WTC11 (cell line): ENCODE results near the gene MAP3K7. TPM values are rescaled to one million over a fixed set of nuclear protein-coding genes. Genes with fewer than 3 reads are reported as not detected.

ENCODE experiments used
- ATAC-seq: fragments of 200-7000 bp; cut with Tn5 transposase; 2 replicates; pipeline ENCODE4 v1.10.0; 2021; ENCODE audit warnings: mild to moderate bottlenecking, moderate library complexity
- CTCF ChIA-PET: fragments of 300-600 bp; sonication (Branson Sonifier 250); formaldehyde crosslinking; loops from one replicate; lab custom pipeline; 2021; ENCODE audit warnings: antibody characterized with exemption; lab: Charles Lee
- POLR2A ChIA-PET: fragments of 350-600 bp; sonication (Branson Sonifier 250); formaldehyde crosslinking; loops from one replicate; lab custom pipeline; 2021; ENCODE audit warnings: antibody characterized with exemption; lab: Charles Lee
- DNase-seq: peaks from one replicate; pipeline ENCODE4 v3.0.0; 2021; ENCODE audit warnings: low spot score
- H3K27ac Mint-ChIP-seq: 2 replicates; pipeline ENCODE4 v1.8.0; 2021; ENCODE audit warnings: mixed read lengths
- H3K27me3 Mint-ChIP-seq: 2 replicates; pipeline ENCODE4 v1.8.0; 2021; ENCODE audit warnings: low read depth, mild to moderate bottlenecking, moderate library complexity, mixed read lengths
- H3K36me3 Mint-ChIP-seq: 2 replicates; pipeline ENCODE4 v1.8.0; 2021; ENCODE audit warnings: mixed read lengths
- H3K4me1 Mint-ChIP-seq: 2 replicates; pipeline ENCODE4 v1.8.0; 2022; ENCODE audit warnings: mixed read lengths
- H3K4me3 Mint-ChIP-seq: 2 replicates; pipeline ENCODE4 v1.8.0; 2021; ENCODE audit warnings: mild to moderate bottlenecking, moderate library complexity, mixed read lengths
- H3K9me3 Mint-ChIP-seq: 2 replicates; pipeline ENCODE4 v1.8.0; 2021; ENCODE audit warnings: mixed read lengths
- ATF1 ChIP-seq: sonication (generic); formaldehyde crosslinking; IDR thresholded peaks from 2 replicates; pipeline ENCODE4 v1.8.1; 2023; ENCODE audit warnings: mild to moderate bottlenecking, moderate library complexity, missing genetic modification reagents
- EMX1 ChIP-seq: fragments of 250-450 bp; sonication (Bioruptor Pico); IDR thresholded peaks from 2 replicates; pipeline ENCODE4 v1.8.0; 2021; ENCODE audit warnings: mild to moderate bottlenecking
- ERG ChIP-seq: fragments of 250-450 bp; sonication (Bioruptor Pico); IDR thresholded peaks from 2 replicates; pipeline ENCODE4 v1.8.0; 2021; ENCODE audit warnings: mild to moderate bottlenecking
- ETV6 ChIP-seq: sonication (generic); formaldehyde crosslinking; IDR thresholded peaks from 2 replicates; pipeline ENCODE4 v1.8.1; 2022; ENCODE audit warnings: mild to moderate bottlenecking, missing genetic modification reagents
- GTF2I ChIP-seq: fragments of 250-450 bp; sonication (Bioruptor Pico); conservative IDR thresholded peaks from 2 replicates; pipeline ENCODE4 v1.4.0; 2021; ENCODE audit warnings: mild to moderate bottlenecking
- HMGXB4 ChIP-seq: sonication (generic); formaldehyde crosslinking; IDR thresholded peaks from 2 replicates; pipeline ENCODE4 v1.8.1; 2023; ENCODE audit warnings: mild to moderate bottlenecking, moderate library complexity, missing genetic modification reagents
- JAZF1 ChIP-seq: fragments of 250-450 bp; sonication (Bioruptor Pico); IDR thresholded peaks from 2 replicates; pipeline ENCODE4 v1.9.0; 2021; ENCODE audit warnings: moderate library complexity, mild to moderate bottlenecking, inconsistent platforms
- NFE2L1 ChIP-seq: sonication (generic); formaldehyde crosslinking; IDR thresholded peaks from 2 replicates; pipeline ENCODE4 v1.8.1; 2023; ENCODE audit warnings: missing genetic modification reagents
- SMAD3 ChIP-seq: sonication (generic); formaldehyde crosslinking; IDR thresholded peaks from 2 replicates; pipeline ENCODE4 v1.8.0; 2022; ENCODE audit warnings: missing genetic modification reagents, mild to moderate bottlenecking, borderline replicate concordance
- SP1 ChIP-seq: sonication (generic); formaldehyde crosslinking; conservative IDR thresholded peaks from 2 replicates; pipeline ENCODE4 v1.8.1; 2022; ENCODE audit warnings: missing genetic modification reagents
- STAT6 ChIP-seq: sonication (generic); formaldehyde crosslinking; conservative IDR thresholded peaks from 2 replicates; pipeline ENCODE4 v1.8.1; 2023; ENCODE audit warnings: mild to moderate bottlenecking, low read depth, missing genetic modification reagents, moderate library complexity
- USF1 ChIP-seq: sonication (generic); formaldehyde crosslinking; IDR thresholded peaks from 2 replicates; pipeline ENCODE4 v1.8.0; 2022; ENCODE audit warnings: mild to moderate bottlenecking, missing genetic modification reagents
- ZNF121 ChIP-seq: sonication (generic); formaldehyde crosslinking; IDR thresholded peaks from 2 replicates; pipeline ENCODE4 v1.8.0; 2023; ENCODE audit warnings: missing genetic modification reagents
- ZNF232 ChIP-seq: sonication (generic); formaldehyde crosslinking; IDR thresholded peaks from 2 replicates; pipeline ENCODE4 v1.8.0; 2022; ENCODE audit warnings: mild to moderate bottlenecking, missing genetic modification reagents
- ZNF263 ChIP-seq: sonication (generic); formaldehyde crosslinking; IDR thresholded peaks from 2 replicates; pipeline ENCODE4 v1.8.1; 2022; ENCODE audit warnings: low read depth, mild to moderate bottlenecking, moderate library complexity, missing genetic modification reagents
- total RNA-seq: library from RNA; stranded (reverse); gene quantifications from 3 replicates; pipeline ENCODE4 v1.2.3, GENCODE V29; 2021
- TF ChIP-seq, protein P1 (sequence below): fragments of 250-450 bp; sonication (Bioruptor Pico); IDR thresholded peaks from 2 replicates; pipeline ENCODE4 v1.9.0; 2021; ENCODE audit warnings: mild to moderate bottlenecking

MAP3K7 gene
- total RNA-seq, 1 experiment from 2014 or later, result 36.7 TPM

- TF ChIP-seq STAT6, result no peak
- TF ChIP-seq ERG (CRISPR knock-in tag), result no peak
- TF ChIP-seq NFE2L1 (CRISPR knock-in tag), result no peak
- no peak for TF ChIP-seq ZNF121
- no peak for TF ChIP-seq HMGXB4 (CRISPR knock-in tag)
Observed at GRCh38 chr6:90537723-90538258, 49.1 kb downstream of the MAP3K7 start (continued).

DNA sequence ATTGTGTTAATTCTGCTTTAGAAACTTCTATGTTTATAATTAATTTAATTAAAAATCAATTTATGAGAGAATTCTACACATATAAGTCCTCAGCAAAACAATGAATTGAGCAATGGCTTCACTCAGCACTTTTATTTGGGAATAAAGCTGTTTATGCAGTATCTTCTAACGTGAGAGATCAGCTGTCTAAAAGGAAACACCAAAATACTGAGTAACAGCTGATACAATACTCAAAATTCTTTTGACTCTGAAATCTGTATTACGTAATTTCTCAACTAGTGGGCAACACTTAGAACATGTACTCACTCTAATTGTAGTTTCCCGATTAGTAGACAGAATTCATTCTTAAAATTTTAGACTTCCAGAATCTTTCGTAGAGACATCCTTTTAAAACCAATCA lies 49.8 kb downstream of the MAP3K7 start:
- DNase-seq (no peak), ATAC-seq (no peak)
- Mint-ChIP-seq H3K27ac (no peak overlapping the region), H3K4me1 (no peaks in the 10 kb centered on the region), H3K4me3 (no peak overlapping the region), H3K27me3 (no peaks in the 10 kb centered on the region), H3K36me3 (peaks cover 6% of the 10 kb centered on the region), H3K9me3 (no peaks in the 10 kb centered on the region)
- CTCF ChIA-PET, result no interaction called here
- TF ChIP-seq HMGXB4 (CRISPR knock-in tag), result no peak
- TF ChIP-seq USF1 (CRISPR knock-in tag), result no peak
- TF ChIP-seq STAT6, result no peak
- TF ChIP-seq ZNF232 (CRISPR knock-in tag), result no peak
- TF ChIP-seq ETV6 (CRISPR knock-in tag), result no peak
- TF ChIP-seq, protein P1, sequence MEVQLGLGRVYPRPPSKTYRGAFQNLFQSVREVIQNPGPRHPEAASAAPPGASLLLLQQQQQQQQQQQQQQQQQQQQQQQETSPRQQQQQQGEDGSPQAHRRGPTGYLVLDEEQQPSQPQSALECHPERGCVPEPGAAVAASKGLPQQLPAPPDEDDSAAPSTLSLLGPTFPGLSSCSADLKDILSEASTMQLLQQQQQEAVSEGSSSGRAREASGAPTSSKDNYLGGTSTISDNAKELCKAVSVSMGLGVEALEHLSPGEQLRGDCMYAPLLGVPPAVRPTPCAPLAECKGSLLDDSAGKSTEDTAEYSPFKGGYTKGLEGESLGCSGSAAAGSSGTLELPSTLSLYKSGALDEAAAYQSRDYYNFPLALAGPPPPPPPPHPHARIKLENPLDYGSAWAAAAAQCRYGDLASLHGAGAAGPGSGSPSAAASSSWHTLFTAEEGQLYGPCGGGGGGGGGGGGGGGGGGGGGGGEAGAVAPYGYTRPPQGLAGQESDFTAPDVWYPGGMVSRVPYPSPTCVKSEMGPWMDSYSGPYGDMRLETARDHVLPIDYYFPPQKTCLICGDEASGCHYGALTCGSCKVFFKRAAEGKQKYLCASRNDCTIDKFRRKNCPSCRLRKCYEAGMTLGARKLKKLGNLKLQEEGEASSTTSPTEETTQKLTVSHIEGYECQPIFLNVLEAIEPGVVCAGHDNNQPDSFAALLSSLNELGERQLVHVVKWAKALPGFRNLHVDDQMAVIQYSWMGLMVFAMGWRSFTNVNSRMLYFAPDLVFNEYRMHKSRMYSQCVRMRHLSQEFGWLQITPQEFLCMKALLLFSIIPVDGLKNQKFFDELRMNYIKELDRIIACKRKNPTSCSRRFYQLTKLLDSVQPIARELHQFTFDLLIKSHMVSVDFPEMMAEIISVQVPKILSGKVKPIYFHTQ (CRISPR knock-in tag), result no peak
- no peak for TF ChIP-seq GTF2I (CRISPR knock-in tag)
- TF ChIP-seq ZNF263 (CRISPR knock-in tag), result no peak
- no peak for TF ChIP-seq SMAD3 (CRISPR knock-in tag)
- no peak for TF ChIP-seq EMX1 (CRISPR knock-in tag)
- TF ChIP-seq ATF1 (CRISPR knock-in tag), result no peak
- TF ChIP-seq SP1 (CRISPR knock-in tag), result no peak
- TF ChIP-seq JAZF1 (CRISPR knock-in tag), result no peak
- POLR2A ChIA-PET, result no interaction called here
